NCI-H446 (cell line): Measurements from ENCODE around the gene RYR3.

Source experiments
- DNase-seq, 2 experiments: peaks; one replicate each; lab custom pipeline; 2025; lab: John Stamatoyannopoulos, UW

RYR3 gene

DNA sequence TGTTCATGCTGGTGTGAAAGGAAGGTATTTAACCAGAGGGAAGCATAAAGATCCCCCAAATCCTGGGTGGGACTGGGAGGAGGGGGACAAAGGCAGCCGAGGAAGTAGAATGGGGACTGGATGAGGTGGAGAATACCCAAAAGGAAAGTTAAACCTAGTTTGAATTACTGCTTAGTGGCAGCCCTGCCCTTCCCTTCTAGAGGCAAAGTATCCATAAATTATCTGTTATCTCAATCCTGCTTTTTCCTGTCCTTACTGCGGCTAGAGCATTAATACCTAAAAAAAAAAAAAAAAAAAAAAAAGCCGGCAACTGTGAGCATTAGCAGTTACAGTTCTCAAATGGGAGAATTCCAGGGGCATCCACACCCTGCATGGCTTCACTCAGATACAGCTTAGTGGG lies 139.0 kb downstream of the RYR3 start:
- DNase-seq: no peak

DNA sequence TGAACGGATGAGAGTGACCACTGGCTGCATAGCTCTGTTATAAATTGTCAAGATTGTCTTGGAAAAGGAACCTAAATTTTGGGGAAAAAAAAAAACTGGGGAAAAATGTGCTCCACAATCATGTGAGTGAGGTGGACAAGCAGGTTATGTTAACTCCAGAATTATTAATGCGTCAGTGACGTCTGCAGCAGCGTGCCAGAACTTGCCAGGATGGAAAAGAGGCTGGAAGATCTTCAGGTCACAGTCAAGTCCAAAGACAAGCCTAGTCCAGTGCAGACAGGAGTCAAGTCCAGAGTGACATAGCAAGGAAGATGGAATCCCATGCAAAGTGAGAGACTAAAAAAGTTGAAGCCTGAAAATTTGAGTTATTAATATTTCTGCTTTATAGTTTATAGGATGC lies 140.6 kb downstream of the RYR3 start:
- no peak for DNase-seq

DNA sequence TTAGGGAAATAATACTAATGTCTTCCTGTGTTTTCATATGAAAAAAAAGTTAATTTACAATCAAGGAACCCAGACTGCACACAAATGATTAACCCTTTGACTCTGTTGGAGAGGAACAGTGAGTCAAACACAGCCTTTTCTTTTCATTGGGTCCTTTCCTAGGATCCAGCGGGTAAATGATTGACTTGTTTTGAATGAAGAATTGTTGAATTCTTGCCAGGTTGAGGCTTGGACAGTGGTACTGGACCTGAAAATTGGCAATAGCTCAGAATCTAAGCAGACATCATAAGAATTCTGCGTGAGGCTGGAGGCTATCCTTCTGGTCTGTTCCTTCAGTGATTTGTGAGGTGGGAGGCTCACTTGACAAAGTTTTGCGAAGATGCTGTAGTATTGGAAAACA lies 143.0 kb downstream of the RYR3 start:
- DNase-seq: no peak

DNA sequence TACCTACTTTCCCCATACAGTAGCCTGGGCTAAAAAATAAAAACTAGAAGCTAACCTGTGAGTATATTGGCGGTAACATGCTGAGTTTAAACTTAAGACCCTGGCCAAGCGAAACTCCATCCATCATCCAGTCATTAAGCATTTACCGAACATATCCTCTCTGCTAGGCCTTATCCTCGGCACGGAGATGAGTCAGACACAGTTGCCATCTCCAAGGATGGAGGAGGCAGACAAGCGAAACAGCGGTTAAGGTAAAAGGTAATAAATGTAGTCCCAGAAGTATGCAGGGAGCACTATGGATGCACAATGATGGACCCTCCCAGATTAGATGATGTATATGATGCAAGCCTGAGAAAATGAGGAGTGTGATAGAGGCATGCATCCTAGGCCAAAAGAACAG lies 143.6 kb downstream of the RYR3 start:
- DNase-seq: no peak

DNA sequence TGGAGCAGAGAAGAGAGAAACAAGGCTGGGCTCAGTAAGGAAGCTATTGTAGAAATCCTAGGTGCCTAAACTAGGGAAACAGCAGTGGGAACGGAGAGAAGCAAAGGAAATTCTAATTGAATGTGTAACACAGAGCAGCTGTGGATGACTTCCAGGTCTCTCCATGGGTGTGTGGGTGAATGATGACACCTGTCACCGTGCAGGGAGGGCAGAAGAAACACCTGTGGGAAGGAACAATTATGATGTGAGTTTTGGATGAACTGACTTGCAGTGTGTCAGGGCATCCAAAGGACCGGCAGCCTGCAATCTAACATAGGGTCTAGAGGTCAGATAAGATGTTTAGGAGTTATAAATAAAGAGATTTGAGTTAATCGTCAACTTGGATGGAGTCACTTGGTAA lies 144.2 kb downstream of the RYR3 start:
- DNase-seq: no peak

DNA sequence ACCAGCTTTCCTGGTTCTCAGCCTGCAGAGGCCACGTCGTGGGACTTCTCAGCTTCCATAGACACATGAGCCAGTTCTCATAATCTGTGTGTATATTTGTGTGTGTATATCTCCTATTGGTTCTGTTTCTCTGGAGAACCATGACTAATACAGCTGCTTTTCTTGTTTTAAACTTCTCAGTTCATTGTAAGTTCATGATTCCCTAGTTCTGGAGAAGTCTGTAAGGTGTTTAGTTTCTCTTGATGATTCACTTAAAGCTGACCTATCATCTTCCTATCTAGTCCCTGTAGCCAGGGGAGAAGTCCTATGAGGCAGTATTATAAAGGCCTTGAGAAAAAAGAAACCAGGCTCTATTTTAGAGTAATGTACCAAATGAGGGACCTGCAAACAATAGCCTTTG lies 147.7 kb downstream of the RYR3 start:
- no peak for DNase-seq

DNA sequence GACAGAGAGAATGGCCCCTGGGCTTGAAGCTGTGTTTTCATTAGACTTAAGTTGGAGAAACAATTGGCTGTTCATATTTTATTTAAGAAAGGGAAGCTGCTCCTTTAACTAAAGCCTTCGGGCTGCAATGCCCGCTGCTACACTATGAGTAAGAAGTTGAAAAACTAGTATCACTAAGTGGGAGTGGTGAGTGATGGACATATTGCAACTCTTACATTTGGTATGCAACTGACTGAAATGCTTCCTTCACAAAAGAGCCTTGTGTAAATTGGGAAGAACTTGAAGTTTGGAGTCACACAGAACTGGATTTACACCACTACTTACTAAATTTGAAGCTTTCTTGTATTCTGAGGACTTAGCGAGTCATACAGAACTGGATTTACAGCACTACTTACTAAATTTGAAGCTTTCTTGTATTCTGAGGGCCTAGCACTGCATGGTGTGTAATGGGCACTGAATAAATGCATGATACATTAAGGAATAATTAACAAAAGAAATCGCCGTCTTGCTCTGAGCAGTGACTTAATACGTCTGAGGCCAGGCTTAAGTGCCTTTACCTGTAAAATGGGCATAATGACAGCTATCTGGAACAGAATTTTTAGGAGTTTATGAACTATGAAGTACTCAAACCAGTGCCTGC lies 149.5 kb downstream of the RYR3 start:
- DNase-seq: no peak

DNA sequence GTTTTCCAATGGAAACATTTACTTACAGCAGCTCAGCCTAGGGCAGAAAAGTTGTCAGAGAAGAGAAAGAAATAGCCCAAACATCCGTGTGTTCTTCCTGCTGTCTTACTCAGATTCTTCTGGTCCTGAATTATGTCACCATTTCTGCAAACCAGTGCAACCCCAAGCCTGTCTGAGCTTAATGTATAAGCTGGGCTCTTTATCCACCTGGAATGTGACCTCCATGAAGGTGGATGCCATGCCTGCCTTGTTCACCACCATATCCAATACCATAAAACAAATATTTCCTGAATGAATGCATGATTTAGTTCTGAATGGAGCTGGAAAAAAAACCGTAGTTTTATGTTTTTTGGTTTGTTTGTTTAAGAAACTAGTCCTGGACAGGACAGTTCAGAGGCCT lies 150.9 kb downstream of the RYR3 start:
- no peak for DNase-seq

DNA sequence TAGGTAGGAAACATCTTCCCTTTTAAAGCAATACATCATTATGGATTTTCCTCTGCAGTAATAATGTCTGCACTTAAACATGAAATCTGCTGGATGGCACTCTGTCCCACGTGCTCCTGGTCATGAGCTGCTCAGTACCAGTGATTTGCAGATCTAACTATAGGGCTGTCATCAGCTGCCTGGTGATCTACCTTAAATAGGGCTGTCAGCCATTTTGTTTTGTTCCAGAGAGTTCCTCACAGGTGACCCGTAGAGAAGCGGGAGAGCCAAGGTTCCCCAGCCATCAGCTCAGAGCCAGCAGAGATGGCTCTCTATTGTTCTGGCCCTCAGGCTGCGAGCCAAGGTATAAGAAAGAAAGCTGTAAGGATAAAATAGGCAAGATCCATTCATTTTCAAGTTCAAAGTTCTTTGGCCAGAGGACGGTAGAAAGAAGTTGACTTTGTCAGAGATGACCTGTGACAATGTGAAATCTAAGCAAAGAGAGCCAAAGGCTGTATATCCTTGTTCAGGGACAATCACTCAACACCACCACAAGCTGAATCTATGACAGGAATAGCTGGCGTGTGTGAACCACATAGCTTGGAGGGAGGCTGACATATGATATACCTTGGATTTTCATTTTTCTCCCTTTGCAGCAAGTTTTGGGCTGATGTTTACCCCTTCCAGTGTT lies 156.5 kb downstream of the RYR3 start:
- DNase-seq: no peak

DNA sequence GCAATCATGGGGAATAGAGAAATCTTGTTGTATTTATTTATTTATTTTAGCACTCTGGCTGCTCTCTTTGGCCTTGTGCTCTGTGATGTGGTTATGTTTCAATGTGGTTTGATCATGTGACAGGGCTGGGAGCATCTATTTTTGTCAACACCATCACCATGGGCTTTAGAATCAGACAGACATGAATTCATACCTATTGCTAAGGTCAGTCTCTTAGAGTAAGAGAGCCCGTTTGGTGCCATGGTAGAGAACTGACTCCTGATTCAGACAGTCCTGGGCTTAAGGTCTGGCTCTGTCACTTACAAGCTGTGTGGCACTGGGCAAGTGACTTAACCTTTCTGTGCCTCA lies 157.0 kb downstream of the RYR3 start:
- no peak for DNase-seq

DNA sequence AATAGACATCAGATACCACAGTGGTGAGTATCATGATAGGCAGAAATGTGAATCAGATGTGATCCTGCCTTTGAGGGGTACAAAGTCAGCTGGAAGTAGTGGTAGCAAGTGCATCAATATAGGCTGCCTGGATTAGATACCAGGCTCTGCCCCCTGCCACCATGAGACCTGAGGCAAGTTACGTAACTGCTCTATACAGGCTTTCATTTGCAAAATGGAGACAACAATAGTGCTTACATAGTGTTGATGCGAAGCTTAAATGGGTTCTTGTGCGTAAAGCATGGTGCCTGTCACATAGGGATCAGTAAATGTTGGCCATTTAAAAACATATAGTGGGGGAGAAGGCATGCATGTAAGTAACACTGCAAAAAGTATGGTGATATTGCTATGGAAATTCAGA lies 158.0 kb downstream of the RYR3 start:
- DNase-seq: no peak

DNA sequence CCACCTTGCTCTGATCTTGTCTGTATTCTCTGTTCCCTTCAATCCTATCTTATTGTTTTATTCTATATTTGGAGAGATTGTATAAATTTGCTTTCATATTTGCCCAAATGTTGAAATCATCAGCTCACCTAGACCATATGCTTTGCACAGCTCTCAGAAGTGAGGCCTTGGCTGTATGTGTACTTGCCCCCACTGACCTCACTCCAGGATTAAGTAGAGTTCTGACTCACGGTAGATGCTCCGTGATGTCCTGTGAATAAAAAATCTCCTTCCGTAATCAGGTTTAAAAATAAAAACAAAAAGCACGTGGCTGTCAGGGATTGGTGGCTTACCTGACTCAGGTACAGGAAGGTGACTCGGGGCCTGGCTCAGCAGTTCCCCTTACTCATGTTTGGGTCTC lies 162.2 kb downstream of the RYR3 start:
- DNase-seq: no peak

DNA sequence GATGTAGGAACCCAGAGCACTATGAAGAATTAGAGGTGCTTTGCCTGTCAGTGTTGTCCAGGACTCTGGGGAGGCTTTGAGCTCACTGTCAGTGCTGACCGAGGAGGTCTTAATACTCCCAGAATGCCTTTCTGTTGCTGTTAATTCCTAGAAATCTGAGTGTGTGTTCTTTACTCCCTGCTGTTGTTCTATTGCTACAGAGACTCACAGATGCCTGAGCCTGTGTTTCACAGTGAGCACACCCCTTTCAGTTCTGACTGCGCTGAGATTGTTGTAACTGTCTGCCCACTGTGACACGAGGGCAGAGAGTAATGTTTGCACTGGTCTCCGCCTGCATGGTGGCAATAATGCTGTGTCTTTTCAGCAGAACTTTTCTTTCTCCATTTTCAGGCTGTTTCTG lies 162.9 kb downstream of the RYR3 start:
- DNase-seq: no peak

DNA sequence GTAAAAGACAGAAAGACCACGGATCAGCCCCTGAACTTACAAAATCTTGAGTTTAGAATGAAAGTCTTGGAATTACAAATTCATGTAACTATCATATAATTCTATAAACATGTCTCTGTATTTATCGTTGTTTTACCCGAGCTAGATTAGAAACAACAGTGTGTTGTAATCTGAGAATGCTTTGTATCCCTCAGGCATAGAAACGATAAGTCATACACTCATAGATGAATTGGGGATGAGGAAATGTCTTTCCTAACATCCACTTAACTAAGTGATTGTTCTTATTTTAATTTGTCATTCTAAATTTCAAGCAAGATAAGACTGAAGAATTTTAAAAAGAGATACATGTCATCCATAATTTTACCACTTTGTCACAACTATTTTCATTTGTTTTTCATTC lies 165.3 kb downstream of the RYR3 start:
- DNase-seq: no peak

DNA sequence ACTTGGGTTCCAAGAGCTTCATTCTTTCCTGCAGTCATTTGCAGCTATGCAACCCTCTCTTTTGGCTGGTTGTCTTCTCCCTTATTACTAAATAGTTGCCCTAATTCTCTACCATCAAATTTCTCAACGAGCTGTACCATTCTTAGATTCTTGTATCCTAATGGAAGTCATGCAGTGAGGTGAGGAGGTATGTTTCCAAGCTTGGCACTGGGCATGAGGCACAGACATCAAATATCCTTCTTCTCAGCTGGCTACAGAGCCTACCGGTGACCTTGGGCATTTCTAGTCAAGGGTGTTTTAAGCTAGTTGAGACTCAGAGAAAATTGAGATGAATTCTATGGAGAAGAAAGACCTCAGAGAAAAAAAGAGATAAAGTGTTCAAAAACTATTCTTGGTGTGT lies 166.1 kb downstream of the RYR3 start:
- DNase-seq: no peak

DNA sequence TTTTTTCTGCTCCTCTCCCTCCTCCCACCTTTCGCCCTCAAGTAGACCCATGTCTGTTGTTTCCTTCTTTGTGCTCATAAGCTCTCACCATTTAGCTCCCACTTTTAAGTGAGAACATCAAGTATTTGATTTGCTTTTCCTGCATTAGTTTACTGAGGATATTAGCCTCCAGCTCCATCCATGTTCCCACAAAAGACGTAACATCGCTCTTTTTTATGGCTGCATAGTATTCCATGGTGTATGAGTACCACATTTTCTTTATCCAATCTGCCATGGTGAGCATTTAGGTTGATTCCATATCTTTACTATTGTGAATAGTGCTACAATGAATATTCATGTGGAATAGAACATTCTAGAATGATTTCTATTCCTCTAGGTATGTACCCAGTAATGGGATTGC lies 178.6 kb downstream of the RYR3 start:
- no peak for DNase-seq

DNA sequence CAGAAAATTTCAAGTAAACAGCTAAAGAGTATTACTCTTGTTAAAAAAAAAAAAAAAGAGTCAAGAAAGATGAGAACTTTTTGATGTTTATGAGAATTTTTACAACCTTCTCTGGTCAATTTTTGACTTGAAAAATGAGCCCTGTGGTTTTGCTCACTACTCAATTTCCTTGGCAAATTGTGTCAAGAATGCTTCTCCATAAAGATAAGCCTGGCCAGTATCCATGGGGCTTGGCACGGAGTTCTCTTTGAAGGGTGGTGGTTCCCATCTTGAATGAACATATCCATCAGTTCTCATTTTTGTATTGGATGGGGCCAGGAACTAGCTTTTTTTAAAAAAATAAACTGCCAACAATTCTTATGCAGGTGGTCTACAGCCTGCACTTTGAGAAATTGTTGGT lies 179.9 kb downstream of the RYR3 start:
- no peak for DNase-seq

DNA sequence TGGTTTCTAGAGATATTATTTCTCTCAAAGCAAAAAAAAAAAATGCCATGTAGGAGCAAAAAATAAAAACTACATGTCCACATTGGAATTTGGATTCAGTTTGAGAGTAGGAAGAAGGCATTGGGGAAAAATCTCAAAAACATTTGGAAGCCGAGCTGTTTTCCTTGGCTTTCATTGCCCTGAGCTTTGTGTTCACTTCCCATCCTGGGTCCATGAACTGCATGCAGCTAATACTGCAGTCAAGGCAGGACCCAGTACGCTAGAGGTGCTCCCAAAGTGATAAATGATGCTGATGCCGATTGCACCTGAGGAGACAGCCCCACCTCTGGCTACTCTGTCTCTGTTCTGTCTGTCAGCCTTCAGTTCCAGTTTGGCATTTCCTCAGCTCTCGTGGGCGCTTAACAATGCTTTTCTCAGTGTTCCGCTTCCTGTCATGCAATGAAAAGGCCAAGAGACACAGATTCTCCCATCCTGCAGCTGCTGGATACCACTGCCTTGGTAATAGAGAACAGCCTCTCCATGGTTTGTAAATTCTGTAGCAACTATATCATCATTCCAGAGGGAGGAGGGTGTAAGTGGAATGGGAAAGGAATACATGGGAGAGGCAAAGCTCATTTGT lies 181.8 kb downstream of the RYR3 start:
- no peak for DNase-seq

DNA sequence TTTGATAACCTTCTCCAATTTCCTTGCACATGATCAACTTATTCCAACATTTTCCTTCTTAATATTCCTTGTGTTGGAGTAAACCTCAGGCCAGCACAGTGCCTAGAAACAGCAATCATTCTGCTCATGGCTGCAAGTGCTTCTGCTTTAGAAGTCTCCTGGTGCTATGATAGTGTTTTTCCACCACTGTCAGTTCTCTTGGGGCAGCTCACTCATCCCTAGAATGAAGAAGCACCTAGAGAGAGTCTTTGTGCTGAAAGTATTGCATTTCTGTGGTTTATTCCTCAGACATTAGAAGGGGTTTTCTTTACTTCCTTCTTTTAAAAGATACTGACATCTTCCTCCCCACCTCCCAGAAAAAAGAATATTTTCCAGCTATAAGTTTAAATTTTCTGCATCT lies 183.5 kb downstream of the RYR3 start:
- DNase-seq: no peak

DNA sequence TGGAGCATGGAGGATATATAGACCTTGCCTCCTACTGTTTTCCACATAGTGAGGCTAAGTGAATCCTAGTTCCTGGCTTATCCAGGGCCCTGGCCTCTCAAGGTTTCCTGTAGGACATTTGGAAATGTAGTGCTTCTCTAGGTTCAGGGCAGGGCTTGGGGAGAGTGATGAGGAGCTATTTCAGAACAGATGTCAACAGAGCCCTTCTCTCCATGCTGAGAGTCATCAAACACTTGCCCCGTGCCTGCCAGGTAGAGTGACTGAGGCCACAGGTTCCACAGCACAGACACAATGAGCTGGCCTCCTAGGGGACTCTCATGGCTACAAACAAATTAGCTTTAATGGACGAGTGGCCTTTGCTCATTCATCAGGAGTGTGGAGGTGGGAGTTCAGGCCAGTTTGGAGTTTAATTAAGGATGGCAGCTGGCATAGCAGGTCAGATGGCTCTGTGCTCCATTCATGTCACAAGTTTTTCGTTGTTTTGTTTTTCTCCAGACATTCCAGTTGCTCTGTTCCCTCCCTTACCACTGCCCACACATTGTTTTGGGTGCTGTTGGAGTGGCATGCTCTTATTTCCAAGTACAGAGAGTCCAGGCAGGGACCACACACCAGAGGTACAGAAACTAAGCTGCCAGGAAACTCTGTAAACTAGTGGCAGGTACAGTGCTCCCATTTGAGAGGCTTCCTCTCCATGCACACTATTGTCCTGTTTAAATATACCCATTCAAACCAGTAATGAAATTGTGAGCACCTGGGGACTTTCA lies 189.8 kb downstream of the RYR3 start:
- DNase-seq: no peak

DNA sequence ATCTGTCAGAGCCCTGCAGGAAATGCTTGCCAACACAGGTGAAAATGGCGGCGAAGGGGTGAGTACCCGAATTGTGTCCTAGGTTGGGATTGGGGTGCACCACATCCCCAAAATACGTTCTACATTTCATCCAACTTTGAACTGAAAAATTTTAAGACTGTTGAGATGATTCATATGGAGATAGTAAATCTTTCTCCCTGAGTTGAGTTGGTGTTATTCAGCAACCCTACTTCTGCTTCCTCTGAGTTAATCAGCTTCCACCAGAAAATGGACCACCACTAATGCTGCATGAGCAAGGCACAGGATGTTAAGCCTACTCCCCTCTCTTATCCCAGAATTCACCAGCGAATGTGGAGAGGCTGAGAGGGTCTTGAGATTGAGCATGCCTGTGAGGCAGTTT lies 192.9 kb downstream of the RYR3 start:
- DNase-seq: no peak

DNA sequence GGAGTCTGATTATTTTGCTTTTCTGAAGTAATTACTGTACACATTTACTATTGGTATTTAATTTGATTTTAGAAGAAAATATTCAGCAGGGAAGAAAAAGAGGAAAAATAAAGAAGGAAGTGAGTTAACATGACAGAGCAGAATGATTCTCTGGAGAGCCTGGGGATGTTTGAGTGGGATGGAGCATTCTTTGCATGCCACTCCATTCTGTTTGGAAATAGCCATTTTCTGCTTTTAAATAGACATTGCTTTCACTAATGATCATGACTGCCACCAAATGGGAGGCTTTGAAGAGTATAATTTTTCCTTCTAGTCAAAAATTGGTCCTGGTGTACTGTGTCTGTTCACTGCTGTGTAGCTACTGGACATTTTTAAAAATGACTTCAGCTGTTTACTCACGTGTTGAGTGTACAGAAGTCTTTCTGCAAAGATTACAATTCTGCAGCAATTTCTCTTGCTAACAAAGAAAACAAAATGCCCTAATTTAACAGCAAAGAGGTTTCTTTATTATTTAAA lies 196.1 kb downstream of the RYR3 start:
- no peak for DNase-seq

DNA sequence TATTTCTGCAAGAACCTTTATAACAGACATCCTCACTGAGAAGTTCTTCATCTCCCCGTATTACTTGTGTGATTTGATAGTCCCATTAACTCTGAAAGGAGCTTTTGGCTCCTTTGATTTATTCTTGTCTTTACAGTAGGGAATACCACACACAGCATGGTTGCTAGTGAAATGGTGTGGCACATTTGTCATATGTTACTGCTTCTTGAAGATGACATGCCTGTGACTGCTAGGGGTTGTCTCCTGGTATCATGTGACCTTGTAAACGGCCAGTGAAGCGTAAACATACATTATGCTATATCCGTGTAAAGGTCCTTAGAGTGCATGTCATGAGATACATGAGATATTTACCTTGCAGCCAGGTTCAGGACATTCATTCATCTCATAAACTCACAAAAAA lies 197.9 kb downstream of the RYR3 start:
- no peak for DNase-seq
